SK-N-SH (cell line): Measurements from ENCODE around the gene BGN. TPM values are rescaled to one million over a fixed set of nuclear protein-coding genes. Genes with fewer than 3 reads are reported as not detected.

Experiments used
- CTCF ChIA-PET: fragments of 300-600, 350-600 bp; formaldehyde crosslinking; extraction: SDS; loops from one replicate; lab custom pipeline; 2021; lab: Yijun Ruan, JAX
- POLR2A ChIA-PET: fragments of 350-600 bp; sonication (Branson Sonifier 250); formaldehyde crosslinking; extraction: SDS; loops from one replicate; lab custom pipeline; 2020; ENCODE audit warnings: antibody characterized with exemption, inconsistent platforms; lab: Yijun Ruan, JAX
- DNase-seq: peaks from one replicate; pipeline ENCODE4 v3.0.0; 2012
- H2AFZ ChIP-seq: fragments of 200-600 bp; sonication (generic); 2 replicates; pipeline ENCODE4 v1.8.1; 2016; ENCODE audit warnings: antibody characterized with exemption, mild to moderate bottlenecking, low read depth
- H3F3A ChIP-seq: fragments of 200-600 bp; sonication (generic); replicated peaks from 2 replicates; pipeline ENCODE3; 2016; ENCODE audit warnings: antibody characterized with exemption, mild to moderate bottlenecking; ENCODE audit not compliant: insufficient read depth
- H3K27ac ChIP-seq, 2 experiments: fragments of 200-500 bp in 1 of 2; fragments of 200-600 bp in 1 of 2; sonication (Bioruptor generic) in 1 of 2; sonication (generic), shearing (Covaris generic) in 1 of 2; 2 replicates each; pipeline versions ENCODE4 v1.5.1 to v1.6.1; 2014 to 2016; ENCODE audit warnings: low read depth in 2 of 2, inconsistent platforms in 1 of 2, low read length in 1 of 2, mild to moderate bottlenecking in 1 of 2, mixed read lengths in 1 of 2
- H3K27me3 ChIP-seq: fragments of 200-600 bp; sonication (generic), shearing (Covaris generic); 2 replicates; pipeline ENCODE4 v1.6.1; 2016; ENCODE audit warnings: mixed run types; ENCODE audit not compliant: insufficient read depth
- H3K36me3 ChIP-seq, 2 experiments: fragments of 200-500 bp in 1 of 2; fragments of 200-600 bp in 1 of 2; sonication (Bioruptor generic) in 1 of 2; sonication (generic) in 1 of 2; replicated peaks in 1 of 2; 2 replicates each; pipeline versions ENCODE3 to v1.5.1; 2014 to 2016; ENCODE audit warnings: low read length in 1 of 2, mild to moderate bottlenecking in 1 of 2; ENCODE audit not compliant: insufficient read depth in 2 of 2, control insufficient read depth in 1 of 2
- H3K4me1 ChIP-seq, 2 experiments: fragments of 200-500 bp in 1 of 2; fragments of 200-600 bp in 1 of 2; sonication (Bioruptor generic) in 1 of 2; sonication (generic), shearing (Covaris generic) in 1 of 2; 2 replicates each; pipeline versions ENCODE4 v1.5.1 to v1.6.1; 2014 to 2016; ENCODE audit warnings: low read depth in 1 of 2, low read length in 1 of 2, mixed run types in 1 of 2; ENCODE audit not compliant: insufficient read depth in 2 of 2, control insufficient read depth in 1 of 2
- H3K4me2 ChIP-seq: fragments of 200-600 bp; sonication (generic), shearing (Covaris generic); 2 replicates; pipeline ENCODE4 v1.6.1; 2017; ENCODE audit warnings: mixed run types
- H3K4me3 ChIP-seq, 2 experiments: fragments of 200-500 bp in 1 of 2; fragments of 200-600 bp in 1 of 2; sonication (Bioruptor generic) in 1 of 2; sonication (generic), shearing (Covaris generic) in 1 of 2; 2 replicates each; pipeline versions ENCODE4 v1.5.1 to v1.8.1; 2014 to 2016; ENCODE audit warnings: low read depth in 2 of 2, inconsistent platforms in 1 of 2, low read length in 1 of 2, mild to moderate bottlenecking in 1 of 2, mixed read lengths in 1 of 2, moderate library complexity in 1 of 2
- H3K79me2 ChIP-seq: fragments of 200-600 bp; sonication (generic); 2 replicates; pipeline ENCODE4 v1.8.1; 2017; ENCODE audit warnings: mild to moderate bottlenecking; ENCODE audit not compliant: insufficient read depth
- H3K9ac ChIP-seq: fragments of 200-600 bp; sonication (generic); 2 replicates; pipeline ENCODE4 v1.6.1; 2017; ENCODE audit warnings: mixed run types
- H3K9me2 ChIP-seq: fragments of 200-600 bp; sonication (generic); 2 replicates; pipeline ENCODE4 v1.6.1; 2017; ENCODE audit warnings: mixed run types
- H3K9me3 ChIP-seq: fragments of 200-600 bp; sonication (generic); 2 replicates; pipeline ENCODE4 v1.6.1; 2017; ENCODE audit warnings: mixed run types, mild to moderate bottlenecking, moderate library complexity
- H4K20me1 ChIP-seq: fragments of 200-600 bp; sonication (generic); 2 replicates; pipeline ENCODE4 v1.6.1; 2017; ENCODE audit warnings: mild to moderate bottlenecking, mixed run types; ENCODE audit not compliant: insufficient read depth
- CHD2 ChIP-seq: fragments of 150-350 bp; IDR thresholded peaks from 2 replicates; pipeline ENCODE4 v1.6.1; 2018; ENCODE audit warnings: low read length; ENCODE audit not compliant: partially characterized antibody
- ELF1 ChIP-seq: IDR thresholded peaks from 2 replicates; pipeline ENCODE4 v1.4.0; 2012
- EP300 ChIP-seq, 2 experiments: IDR thresholded peaks; 2 replicates each; pipeline versions ENCODE4 v1.4.0 to v1.6.1; 2012; ENCODE audit warnings: borderline replicate concordance in 1 of 2, low read depth in 1 of 2, low read length in 1 of 2
- EZH2phosphoT487 ChIP-seq: fragments of 200-600 bp; sonication (generic); IDR thresholded peaks from 2 replicates; pipeline ENCODE4 v1.6.1; 2017; ENCODE audit warnings: low read depth, mixed run types, mild to moderate bottlenecking, antibody characterized with exemption, moderate library complexity, borderline replicate concordance
- FOSL2 ChIP-seq: IDR thresholded peaks from 2 replicates; pipeline ENCODE4 v1.4.0; 2012; ENCODE audit warnings: low read depth, mild to moderate bottlenecking, moderate library complexity, borderline replicate concordance
- FOXJ3 ChIP-seq: sonication (generic); formaldehyde crosslinking; IDR thresholded peaks from 2 replicates; pipeline ENCODE4 v1.5.1; 2020; ENCODE audit warnings: mild to moderate bottlenecking, missing genetic modification reagents
- FOXM1 ChIP-seq: IDR thresholded peaks from 2 replicates; pipeline ENCODE4 v1.4.0; 2012; ENCODE audit warnings: low read depth, mild to moderate bottlenecking
- GABPA ChIP-seq: IDR thresholded peaks from 2 replicates; pipeline ENCODE4 v1.4.0; 2012; ENCODE audit warnings: low read depth, mild to moderate bottlenecking
- GATA2 ChIP-seq: sonication (generic); formaldehyde crosslinking; IDR thresholded peaks from 2 replicates; pipeline ENCODE4 v1.5.0; 2020; ENCODE audit warnings: mild to moderate bottlenecking, missing genetic modification reagents
- JUND ChIP-seq: IDR thresholded peaks from 2 replicates; pipeline ENCODE4 v1.4.0; 2012
- NFIC ChIP-seq: IDR thresholded peaks from 2 replicates; pipeline ENCODE4 v1.4.0; 2012; ENCODE audit warnings: borderline replicate concordance
- NRF1 ChIP-seq: IDR thresholded peaks from 2 replicates; pipeline ENCODE4 v1.6.1; 2012; ENCODE audit warnings: low read depth, mild to moderate bottlenecking, low read length
- PBX3 ChIP-seq: IDR thresholded peaks from 2 replicates; pipeline ENCODE4; 2012
- POLR2AphosphoS5 ChIP-seq: IDR thresholded peaks from 2 replicates; pipeline ENCODE4 v1.6.1; 2012; ENCODE audit warnings: low read depth, low read length
- RCOR1 ChIP-seq: fragments of 150-350 bp; IDR thresholded peaks from 2 replicates; pipeline ENCODE4 v1.6.1; 2017; ENCODE audit warnings: antibody characterized with exemption, low read length
- REST ChIP-seq: IDR thresholded peaks from 2 replicates; pipeline ENCODE4 v1.6.1; 2012; ENCODE audit warnings: mild to moderate bottlenecking, low read depth, low read length, moderate library complexity
- RXRA ChIP-seq: IDR thresholded peaks from 2 replicates; pipeline ENCODE4 v1.4.0; 2012; ENCODE audit warnings: low read depth, mild to moderate bottlenecking, borderline replicate concordance
- SIN3A ChIP-seq: IDR thresholded peaks from 2 replicates; pipeline ENCODE4 v1.6.1; 2012; ENCODE audit warnings: low read depth, mild to moderate bottlenecking, low read length, moderate library complexity, borderline replicate concordance
- SMC3 ChIP-seq: IDR thresholded peaks from 2 replicates; pipeline ENCODE4 v1.6.1; 2012; ENCODE audit warnings: low read depth, low read length, improper control_type of control experiment
- TAF1 ChIP-seq: IDR thresholded peaks from 2 replicates; pipeline ENCODE4 v1.6.1; 2012; ENCODE audit warnings: low read depth, mild to moderate bottlenecking, low read length, moderate library complexity, borderline replicate concordance
- TCF12 ChIP-seq: IDR thresholded peaks from 2 replicates; pipeline ENCODE4 v1.4.0; 2012
- TEAD4 ChIP-seq: IDR thresholded peaks from 2 replicates; pipeline ENCODE4 v1.4.0; 2012; ENCODE audit warnings: mild to moderate bottlenecking, borderline replicate concordance; ENCODE audit not compliant: insufficient read depth
- USF1 ChIP-seq: IDR thresholded peaks from 2 replicates; pipeline ENCODE4 v1.4.0; 2012; ENCODE audit warnings: low read depth, borderline replicate concordance
- YY1 ChIP-seq: IDR thresholded peaks from 2 replicates; pipeline ENCODE4 v1.4.0; 2012; ENCODE audit warnings: low read depth, mild to moderate bottlenecking
- WGBS: methylation state at CpG from one replicate; pipeline ENCODE4 v1.1.6; 2017; ENCODE audit warnings: low lambda C conversion rate; 5-methylcytosine and 5-hydroxymethylcytosine counted together
- polyA plus RNA-seq, 3 experiments: library from polyadenylated mRNA; depleted of rRNA; stranded (reverse); fragments of >200 nt; gene quantifications; 2 replicates each; pipeline ENCODE4 v1.2.3, GENCODE V29; 2012

Gene BGN
- polyA plus RNA-seq, 1 of the 3 experiments (the other 2 are of a cell fraction): 28.9 TPM

- Histone ChIP-seq H3K9ac (no peak overlapping the region), H3K9me2 (no peaks in the 10 kb centered on the region), H3K4me2 (no peak overlapping the region), H3F3A (peaks cover 4% of the 10 kb centered on the region), H3K27ac (no peak overlapping the region), H3K4me1 (peaks cover 0 to 17% of the 10 kb centered on the region in 2 experiments; a peak in 1 of 4 replicates), H3K79me2 (no peaks in the 10 kb centered on the region), H3K36me3 (no peaks in the 10 kb centered on the region), H3K27me3 (no peaks in the 10 kb centered on the region), H4K20me1 (0 out of 2 replicates have a peak, but pooled peaks cover 10% of the 10 kb centered on the region), H3K4me3 (no peak overlapping the region), H2AFZ (no peak overlapping the region), H3K9me3 (no peaks in the 10 kb centered on the region)
- TF ChIP-seq ELF1 (no peak), FOSL2 (no peak), USF1 (no peak), TCF12 (no peak), JUND (no peak), GATA2 (CRISPR knock-in tag) (no peak), RXRA (no peak), POLR2AphosphoS5 (no peak), YY1 (no peak), TEAD4 (no peak), TAF1 (no peak), PBX3 (no peak), GABPA (no peak), CHD2 (no peak), FOXM1 (no peak), SMC3 (no peak), NRF1 (no peak), SIN3A (no peak)
- CTCF ChIA-PET: interaction anchor here (0.8 to 1.7 kb wide), 4 partner anchors 29 to 53 kb away, joined by 3 to 8 read pairs (median 4); partner anchors contain the start of gene HAUS7
- POLR2A ChIA-PET: no interaction called here
- WGBS: 58% methylated on average over 8 of the region's 8 CpGs
- no peak for DNase-seq
Measured at GRCh38 chrX:153501530-153501929, 6.8 kb downstream of the BGN start.

- ChIA-PET CTCF (interaction anchor here (1.3 to 1.7 kb wide), 4 partner anchors 30 to 52 kb away, joined by 3 to 8 read pairs (median 4); partner anchors contain the start of gene HAUS7), POLR2A (no interaction called here)
- H3K9ac ChIP-seq: no peak overlapping the region
- DNase-seq: no peak
- H4K20me1 ChIP-seq: 0 out of 2 replicates have a peak, but pooled peaks cover 10% of the 10 kb centered on the region
- H3K79me2 ChIP-seq: no peaks in the 10 kb centered on the region
- no peaks in the 10 kb centered on the region for H3K9me2 ChIP-seq
- no peak overlapping the region for H3K4me3 ChIP-seq
- H3K4me2 ChIP-seq: no peak overlapping the region
- no peaks in the 10 kb centered on the region for H3K27me3 ChIP-seq
- H3K36me3 ChIP-seq: no peaks in the 10 kb centered on the region
- H3F3A ChIP-seq: peaks cover 4% of the 10 kb centered on the region
- H3K4me1 ChIP-seq: peaks cover 0 to 19% of the 10 kb centered on the region in 2 experiments; a peak in 1 of 4 replicates
- WGBS: 25% methylated on average over 3 of the region's 10 CpGs
- H3K9me3 ChIP-seq: no peaks in the 10 kb centered on the region
- no peak overlapping the region for H2AFZ ChIP-seq
- no peak overlapping the region for H3K27ac ChIP-seq
- TF ChIP-seq USF1: no peak
- TF ChIP-seq RCOR1: no peak
- TF ChIP-seq TCF12: no peak
- no peak for TF ChIP-seq ELF1
- TF ChIP-seq EP300 (IDR thresholded peaks at IDR 0.05; ENCODE audit: borderline replicate concordance in 1 of 2, low read depth in 1 of 2, low read length in 1 of 2): no peak
- no peak for TF ChIP-seq GATA2 (CRISPR knock-in tag)
- no peak for TF ChIP-seq FOXM1
- no peak for TF ChIP-seq NFIC
- TF ChIP-seq TEAD4: no peak
- no peak for TF ChIP-seq EZH2phosphoT487
- TF ChIP-seq RXRA: no peak
- no peak for TF ChIP-seq FOXJ3 (CRISPR knock-in tag)
- no peak for TF ChIP-seq TAF1
- no peak for TF ChIP-seq REST
Measured at GRCh38 chrX:153502131-153502530, 7.4 kb downstream of the BGN start.
